ENCODE results near the gene ALDH1A3. TPM values are rescaled to one million over a fixed set of nuclear protein-coding genes. Genes with fewer than 3 reads are reported as not detected.

ALDH1A3 gene
- total RNA-seq, 1 experiment from 2014 or later = 248 TPM

DNA sequence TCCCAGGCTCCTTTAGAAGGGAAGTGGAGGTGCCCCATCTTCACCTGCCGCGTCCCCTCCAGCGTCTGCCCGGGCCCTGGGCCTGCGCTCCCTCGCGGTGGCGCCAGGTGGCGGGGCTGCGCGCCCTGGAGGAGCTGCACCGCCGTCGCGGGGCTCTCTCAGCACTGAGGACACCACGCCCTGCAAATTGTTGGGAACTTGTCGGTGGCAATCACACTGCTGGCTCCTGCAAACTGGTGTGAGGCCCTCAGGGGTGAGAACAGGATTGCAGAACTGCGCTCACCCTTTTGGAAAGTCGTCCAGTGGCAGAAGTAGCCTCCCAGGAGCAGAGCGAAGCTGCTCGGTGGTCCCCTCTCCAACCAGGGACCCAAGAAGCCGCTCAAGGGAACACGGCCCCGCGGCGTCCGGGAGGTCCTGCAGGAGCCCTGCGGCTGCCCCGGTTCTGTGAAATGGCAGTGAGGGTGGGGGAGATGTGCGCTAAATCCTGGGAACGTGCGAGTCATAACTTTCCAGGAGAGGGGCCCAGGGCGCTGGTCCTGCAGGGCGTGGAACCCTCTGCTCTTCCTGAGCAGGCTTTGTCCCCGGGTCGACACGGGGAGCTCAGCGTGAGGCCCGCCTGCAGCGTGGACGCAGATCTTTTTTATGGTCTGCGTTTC lies 38.5 kb downstream of the ALDH1A3 start:
- ChIA-PET CTCF (interaction anchor here (0.6 to 7.0 kb wide), 12 partner anchors 10 to 286 kb away, joined by 3 to 112 read pairs (median 4); no protein-coding TSS in a partner anchor), POLR2A (interaction anchor here (1.0 to 1.2 kb wide), 3 partner anchors 11 to 194 kb away, joined by 3 to 4 read pairs (median 3); no protein-coding TSS in a partner anchor), RAD21 (ENCODE audit: low non-redundant PET in 1 of 2, low total read pairs in 2 of 2, uncharacterized antibody in 2 of 2, unreplicated experiment in 2 of 2) (interaction anchor here (0.9 to 1.7 kb wide), 4 partner anchors 89 to 90 kb away, joined by 4 to 11 read pairs (median 5); no protein-coding TSS in a partner anchor)
- peak; percentile 85 for ATAC-seq
- intact Hi-C loops (cut with micrococcal nuclease) = loop anchor here (1.0 to 5.0 kb wide), 3 partner anchors 89 to 334 kb away; partner anchors contain the start of gene CHSY1
- peaks cover 0 to 24% of the 10 kb centered on the region in 2 experiments; a peak in 1 of 4 replicates for H3K36me3 ChIP-seq (ENCODE audit: control insufficient read depth in 1 of 2, insufficient read depth in 2 of 2, low read length in 2 of 2)
- H3K27ac ChIP-seq (ENCODE audit: low read depth, low read length) = peak overlapping the region; percentile 86
- TF ChIP-seq RAD21 (IDR thresholded peaks at IDR 0.05; ENCODE audit: low read depth) (peak; percentile 69), CBX3 (IDR thresholded peaks at IDR 0.05; ENCODE audit: low read depth) (peak; percentile 51), SRF (IDR thresholded peaks at IDR 0.05; ENCODE audit: low read depth) (no peak), TCF7L2 (IDR thresholded peaks at IDR 0.05; ENCODE audit: borderline replicate concordance, extremely low read depth, insufficient read depth, insufficient read length) (no peak), POLR2A (IDR thresholded peaks at IDR 0.05; ENCODE audit: borderline replicate concordance, extremely low read depth, insufficient read depth, insufficient read length) (peak; percentile 25), SIN3A (IDR thresholded peaks at IDR 0.05; ENCODE audit: low read depth) (peak; percentile 22; the same call in 1 of the 2 replicates), EZH2phosphoT487 (IDR thresholded peaks at IDR 0.05; ENCODE audit: borderline replicate concordance) (no peak), POLR2AphosphoS5 (IDR thresholded peaks at IDR 0.05; ENCODE audit: low read depth, low read length) (peak; percentile 76)
- TF ChIP-seq, protein P1, sequence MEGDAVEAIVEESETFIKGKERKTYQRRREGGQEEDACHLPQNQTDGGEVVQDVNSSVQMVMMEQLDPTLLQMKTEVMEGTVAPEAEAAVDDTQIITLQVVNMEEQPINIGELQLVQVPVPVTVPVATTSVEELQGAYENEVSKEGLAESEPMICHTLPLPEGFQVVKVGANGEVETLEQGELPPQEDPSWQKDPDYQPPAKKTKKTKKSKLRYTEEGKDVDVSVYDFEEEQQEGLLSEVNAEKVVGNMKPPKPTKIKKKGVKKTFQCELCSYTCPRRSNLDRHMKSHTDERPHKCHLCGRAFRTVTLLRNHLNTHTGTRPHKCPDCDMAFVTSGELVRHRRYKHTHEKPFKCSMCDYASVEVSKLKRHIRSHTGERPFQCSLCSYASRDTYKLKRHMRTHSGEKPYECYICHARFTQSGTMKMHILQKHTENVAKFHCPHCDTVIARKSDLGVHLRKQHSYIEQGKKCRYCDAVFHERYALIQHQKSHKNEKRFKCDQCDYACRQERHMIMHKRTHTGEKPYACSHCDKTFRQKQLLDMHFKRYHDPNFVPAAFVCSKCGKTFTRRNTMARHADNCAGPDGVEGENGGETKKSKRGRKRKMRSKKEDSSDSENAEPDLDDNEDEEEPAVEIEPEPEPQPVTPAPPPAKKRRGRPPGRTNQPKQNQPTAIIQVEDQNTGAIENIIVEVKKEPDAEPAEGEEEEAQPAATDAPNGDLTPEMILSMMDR (IDR thresholded peaks at IDR 0.05 in 2 of 3, conservative IDR thresholded peaks at IDR 0.05 in 1 of 3; ENCODE audit: borderline replicate concordance in 1 of 3, insufficient read depth in 1 of 3, low read depth in 2 of 3, low read length in 2 of 3) = peak; percentile 86 to 96 (median 90)
- TF ChIP-seq, protein P2, sequence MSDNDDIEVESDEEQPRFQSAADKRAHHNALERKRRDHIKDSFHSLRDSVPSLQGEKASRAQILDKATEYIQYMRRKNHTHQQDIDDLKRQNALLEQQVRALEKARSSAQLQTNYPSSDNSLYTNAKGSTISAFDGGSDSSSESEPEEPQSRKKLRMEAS (IDR thresholded peaks at IDR 0.05) = peak; percentile 50; the same call in 1 of the 2 replicates
- H3K27me3 ChIP-seq (ENCODE audit: insufficient read depth, low read length) = no peaks in the 10 kb centered on the region
- peak overlapping the region; percentile 90 for H3K9ac ChIP-seq (ENCODE audit: low read length)
- H4K20me1 ChIP-seq (ENCODE audit: insufficient read depth) = peaks cover 3% of the 10 kb centered on the region; the same call in 1 of the 2 replicates
- H3K4me2 ChIP-seq (ENCODE audit: low read length) = peak overlapping the region; percentile 98
- H3K4me1 ChIP-seq (ENCODE audit: control insufficient read depth in 1 of 2, insufficient read depth in 2 of 2, low read length in 2 of 2) = peaks cover 0 to 27% of the 10 kb centered on the region in 2 experiments; a peak in 1 of 4 replicates
- H3K9me2 ChIP-seq (ENCODE audit: insufficient read depth) = no peaks in the 10 kb centered on the region
- DNase-seq (ENCODE audit: low read depth, low spot score) = peak; percentile 67
- H3K9me3 ChIP-seq (ENCODE audit: control insufficient read depth in 1 of 2, insufficient read depth in 1 of 2, low read depth in 1 of 2, low read length in 2 of 2) = no peaks in the 10 kb centered on the region
- H2AFZ ChIP-seq (ENCODE audit: low read depth, low read length, poor library complexity, severe bottlenecking) = peak overlapping the region; percentile 65
- no TSS peak for BruUV-seq (replicated peaks)
- peak overlapping the region; percentile 66 to 83 for H3K4me3 ChIP-seq (replicated peaks in 1 of 2; ENCODE audit: low read depth in 1 of 2, low read length in 2 of 2)
- H3K79me2 ChIP-seq (ENCODE audit: insufficient read depth, low read length) = peaks cover 14% of the 10 kb centered on the region; the same call in 1 of the 2 replicates

Data from HCT116 (cell line).